SK-N-MC (cell line): ENCODE data around the gene PROM2.
"Not testable (repeated sequence)": the region's sequence is repeated elsewhere in the genome, so short reads cannot be mapped to it uniquely, and the experiment has no call there.

Experiments used
- EZH2 ChIP-seq: fragments of 200-600 bp; sonication (generic); IDR thresholded peaks from one replicate; pipeline ENCODE4 v1.6.1; 2017; ENCODE audit warnings: antibody characterized with exemption
- FOXP2 ChIP-seq: optimal IDR thresholded peaks from 2 replicates; pipeline ENCODE3; 2011; ENCODE audit warnings: mild to moderate bottlenecking, moderate library complexity; ENCODE audit not compliant: insufficient read depth; ENCODE audit errors: extremely low read length, control extremely low read depth
- POLR2AphosphoS5 ChIP-seq: IDR thresholded peaks from 2 replicates; pipeline ENCODE4 v1.6.1; 2012; ENCODE audit warnings: mild to moderate bottlenecking, low read depth, low read length, borderline replicate concordance

- TF ChIP-seq EZH2, POLR2AphosphoS5, FOXP2: not testable (repeated sequence)
Observed at GRCh38 chr2:95242084-95242483, 32.2 kb upstream of the PROM2 start.
